ENCODE measurements around the gene NOLC1. TPM values are rescaled to one million over a fixed set of nuclear protein-coding genes. Genes with fewer than 3 reads are reported as not detected.

NOLC1 gene
- total and polyA plus RNA-seq, 9 donors, result 32.0 to 88.8 (median 50.2) TPM

Other genes with a start within 250 kb of the NOLC1 start
- 10 to 100 TPM in 6 of 7 donors, 1 to 10 TPM in 1; 9.1 to 24.2 (median 18.1) TPM for gene ARMH3, start 96.2 kb upstream of the NOLC1 start, total RNA-seq
- 10 to 100 TPM; 17.9 to 20.4 TPM for gene ARMH3, start 96.2 kb upstream of the NOLC1 start, polyA plus RNA-seq
- 10 to 100 TPM; 14.4 to 20.9 (median 16.9) TPM for gene HPS6, start 87.0 kb upstream of the NOLC1 start, total RNA-seq
- 1 to 10 TPM; 2.6 to 7.6 TPM for gene HPS6, start 87.0 kb upstream of the NOLC1 start, polyA plus RNA-seq
- gene LDB1, start 32.0 kb upstream of the NOLC1 start, total RNA-seq, result 100 to 1,000 TPM in 4 of 7 donors, 10 to 100 TPM in 3; 59.0 to 141 (median 113) TPM
- 10 to 100 TPM; 72.0 to 93.2 TPM for gene LDB1, start 32.0 kb upstream of the NOLC1 start, polyA plus RNA-seq
- gene PPRC1, start 19.3 kb upstream of the NOLC1 start, total RNA-seq, result 10 to 100 TPM; 11.8 to 68.7 (median 44.5) TPM
- gene PPRC1, start 19.3 kb upstream of the NOLC1 start, polyA plus RNA-seq, result 10 to 100 TPM; 17.4 to 18.1 TPM
- gene ELOVL3, start 73.9 kb downstream of the NOLC1 start, total RNA-seq, result not detected
- gene ELOVL3, start 73.9 kb downstream of the NOLC1 start, polyA plus RNA-seq, result 1 to 10 TPM in 1 of 2 donors, under 1 TPM in 1; 0.08 to 1.0 TPM
- not detected for gene PITX3, start 89.1 kb downstream of the NOLC1 start, total RNA-seq
- gene PITX3, start 89.1 kb downstream of the NOLC1 start, polyA plus RNA-seq, result not detected
- gene GBF1, start 93.1 kb downstream of the NOLC1 start, total RNA-seq, result 10 to 100 TPM; 14.1 to 43.2 (median 34.4) TPM
- 10 to 100 TPM; 13.2 to 34.6 TPM for gene GBF1, start 93.1 kb downstream of the NOLC1 start, polyA plus RNA-seq
- 10 to 100 TPM; 18.5 to 42.6 (median 35.9) TPM for gene NFKB2, start 243.3 kb downstream of the NOLC1 start, total RNA-seq
- gene NFKB2, start 243.3 kb downstream of the NOLC1 start, polyA plus RNA-seq, result 10 to 100 TPM; 16.3 to 20.5 TPM